ENCODE measurements around the gene ALKBH3.

Gene ALKBH3

GRCh38 chr11:43962383-43963278 lies 82.0 kb downstream of the ALKBH3 start:
- H3K9me3 Mint-ChIP-seq = no peaks in the 10 kb centered on the region
- H3K4me1 Mint-ChIP-seq (ENCODE audit: low read depth) = no peaks in the 10 kb centered on the region
- no peak overlapping the region for H3K4me3 Mint-ChIP-seq
- no peak for DNase-seq (ENCODE audit: low spot score)
- no peak overlapping the region for H3K27ac Mint-ChIP-seq
- peaks cover 30% of the 10 kb centered on the region for H3K27me3 Mint-ChIP-seq (ENCODE audit: low read depth)
- H3K36me3 Mint-ChIP-seq (ENCODE audit: low read depth) = no peaks in the 10 kb centered on the region

- peaks cover 35% of the 10 kb centered on the region for H3K27me3 Mint-ChIP-seq (ENCODE audit: low read depth)
- H3K4me1 Mint-ChIP-seq (ENCODE audit: low read depth) = no peaks in the 10 kb centered on the region
- no peak for DNase-seq (ENCODE audit: low spot score)
- no peak overlapping the region for H3K27ac Mint-ChIP-seq
- H3K4me3 Mint-ChIP-seq = no peak overlapping the region
- no peaks in the 10 kb centered on the region for H3K9me3 Mint-ChIP-seq
- H3K36me3 Mint-ChIP-seq (ENCODE audit: low read depth) = no peaks in the 10 kb centered on the region
Measured at GRCh38 chr11:43963279-43963620, 82.6 kb downstream of the ALKBH3 start.

GRCh38 chr11:43967661-43968060 lies 87.0 kb downstream of the ALKBH3 start:
- H3K4me1 Mint-ChIP-seq (ENCODE audit: low read depth) = no peaks in the 10 kb centered on the region
- H3K27me3 Mint-ChIP-seq (ENCODE audit: low read depth) = peaks cover 26% of the 10 kb centered on the region
- H3K27ac Mint-ChIP-seq = no peak overlapping the region

GRCh38 chr11:43968719-43969118 lies 88.1 kb downstream of the ALKBH3 start:
- Mint-ChIP-seq H3K36me3 (ENCODE audit: low read depth) (no peaks in the 10 kb centered on the region), H3K9me3 (no peaks in the 10 kb centered on the region), H3K27me3 (ENCODE audit: low read depth) (peaks cover 26% of the 10 kb centered on the region), H3K4me1 (ENCODE audit: low read depth) (no peaks in the 10 kb centered on the region), H3K27ac (no peak overlapping the region), H3K4me3 (no peak overlapping the region)
- no peak for DNase-seq (ENCODE audit: low spot score)

More at GRCh38 chr11:43967661-43968060, 87.0 kb downstream of the ALKBH3 start:
- Mint-ChIP-seq H3K36me3 (ENCODE audit: low read depth) (no peaks in the 10 kb centered on the region), H3K9me3 (no peaks in the 10 kb centered on the region), H3K4me3 (no peak overlapping the region)
- DNase-seq (ENCODE audit: low spot score) = no peak

GRCh38 chr11:43969543-43969942 lies 88.9 kb downstream of the ALKBH3 start:
- peaks cover 23% of the 10 kb centered on the region for H3K27me3 Mint-ChIP-seq (ENCODE audit: low read depth)
- no peaks in the 10 kb centered on the region for H3K36me3 Mint-ChIP-seq (ENCODE audit: low read depth)
- no peak overlapping the region for H3K27ac Mint-ChIP-seq
- DNase-seq (ENCODE audit: low spot score) = no peak
- H3K9me3 Mint-ChIP-seq = peaks cover 2% of the 10 kb centered on the region
- H3K4me1 Mint-ChIP-seq (ENCODE audit: low read depth) = no peaks in the 10 kb centered on the region
- no peak overlapping the region for H3K4me3 Mint-ChIP-seq
